Right lobe of liver (tissue), 6 donors: ENCODE results near the gene IL1F10. TPM values are rescaled to one million over a fixed set of nuclear protein-coding genes. Genes with fewer than 3 reads are reported as not detected.

Experiments
- ATAC-seq, 4 donors: fragments of 200-7000 bp; cut with Tn5 transposase; one replicate each; pipeline ENCODE4 v1.9.1; 2020; ENCODE audit warnings: mild to moderate bottlenecking in 4 of 4, moderate library complexity in 4 of 4
- DNase-seq, 3 donors: peaks; one replicate each; pipeline ENCODE4 v3.0.0-alpha.2; 2020
- H3K27ac ChIP-seq, 3 donors: fragments of 200-600 bp; one replicate each; pipeline ENCODE4 v1.8.0; 2022
- H3K27me3 ChIP-seq, 2 donors: fragments of 200-600 bp; one replicate each; pipeline ENCODE4 v1.8.0; 2022
- H3K36me3 ChIP-seq, 4 donors: fragments of 200-600 bp; sonication (generic) in 1 of 4; one replicate each; pipeline versions ENCODE4 v1.5.1 to v1.8.0; 2017 to 2022; ENCODE audit warnings: control low read depth in 1 of 4
- H3K4me1 ChIP-seq, 4 donors: fragments of 200-600 bp; sonication (generic) in 1 of 4; one replicate each; pipeline versions ENCODE4 v1.5.1 to v1.8.0; 2017 to 2022; ENCODE audit warnings: control low read depth in 1 of 4
- H3K4me3 ChIP-seq, 3 donors: fragments of 200-600 bp; one replicate each; pipeline ENCODE4 v1.8.0; 2022
- H3K9me3 ChIP-seq, 4 donors: fragments of 200-600 bp; sonication (generic) in 1 of 4; one replicate each; pipeline versions ENCODE4 v1.5.1 to v1.8.0; 2017 to 2022; ENCODE audit warnings: control low read depth in 1 of 4
- POLR2A ChIP-seq: fragments of 450-650 bp; IDR thresholded peaks from one replicate; pipeline ENCODE4 v1.6.1; 2017; ENCODE audit warnings: antibody characterized with exemption, mild to moderate bottlenecking
- WGBS: methylation state at CpG from one replicate; pipeline ENCODE4 v1.1.6; 2018; ENCODE audit warnings: low coverage, low lambda C conversion rate; ENCODE audit not compliant: insufficient coverage; ENCODE audit errors: missing lambda C conversion rate; 5-methylcytosine and 5-hydroxymethylcytosine counted together
- intact Hi-C, 2 donors: fragments of 100-400 bp; cut with DNase I; formaldehyde crosslinking; loops; one replicate each; pipeline versions ENCODE4 v1.11.2 to v1.14.1; 2022
- total RNA-seq, 6 experiments: library from RNA; depleted of rRNA in 2 of 6; stranded (reverse); fragments of >200 nt in 2 of 6; fragmentation: NEBNext Ultra II Directional in 3 of 6; extraction: Animal tissue kit (Norgen Biotek cat#: 25700) in 3 of 6; gene quantifications; one replicate each; pipeline versions ENCODE4 v1.1.0 to v1.2.4, GENCODE V29; 2016 to 2023
- TF ChIP-seq, protein P1 (sequence below), 4 donors: fragments of 200-600 bp in 3 of 4; fragments of 450-650 bp in 1 of 4; IDR thresholded peaks; one replicate each; pipeline versions ENCODE4 v1.5.1 to v1.8.0; 2016 to 2022; ENCODE audit warnings: antibody characterized with exemption in 4 of 4, mild to moderate bottlenecking in 2 of 4
- donor health status: DM: no; HTN: yes; CAD: no.
- donor health status: DM: no; HTN: no; CAD: no.
- donor health status: DM: no; HTN: no; CAD: no.
- donor health status: DM: no; HTN: yes; CAD: no.
- donor health status: DM: no; HTN: yes; CAD: no.

IL1F10 gene
- total RNA-seq, 6 experiments from 2014 or later, result not detected

DNA sequence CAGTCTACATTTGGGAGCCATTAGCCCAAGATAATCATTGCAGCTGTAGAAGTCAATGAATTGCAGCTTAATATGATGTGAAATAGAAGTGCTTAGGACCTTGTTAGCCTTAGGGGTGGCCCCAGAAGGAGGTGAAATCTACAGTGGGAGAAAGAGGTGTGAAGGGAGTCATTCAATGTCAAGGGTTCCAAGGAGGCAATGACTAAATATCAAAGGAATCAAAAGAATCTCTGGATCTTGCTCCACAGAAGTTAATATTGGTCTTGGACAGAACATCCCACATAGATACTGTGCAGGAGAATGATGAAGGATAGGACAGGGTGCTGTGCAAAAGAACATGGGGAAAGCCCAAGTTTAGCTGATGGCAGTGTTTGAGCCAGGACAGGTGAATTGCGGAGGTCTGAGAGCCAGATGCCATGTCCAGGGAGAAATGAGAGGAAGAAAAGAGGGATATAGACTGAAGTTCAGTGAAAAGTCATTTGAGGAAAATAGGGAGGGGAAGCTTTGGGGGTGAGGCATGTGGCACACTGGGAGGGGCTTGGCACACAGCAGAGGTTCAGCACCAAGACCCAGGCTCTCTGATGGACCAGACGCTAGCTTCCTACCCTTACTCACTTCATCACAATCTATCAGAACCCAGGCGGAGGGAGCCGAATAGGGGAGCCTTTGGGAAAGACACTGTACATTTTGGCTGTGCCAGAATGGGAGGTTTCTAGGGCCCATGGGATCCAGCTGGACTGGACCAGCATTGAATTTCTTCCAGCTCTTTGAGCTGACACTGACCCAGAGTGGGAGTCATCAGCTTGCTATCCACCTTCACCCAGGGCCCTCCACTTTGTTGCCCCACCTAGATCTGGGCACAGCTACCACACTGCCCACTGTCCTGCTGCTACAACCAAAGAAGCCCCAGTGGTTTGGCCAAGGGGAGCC lies 2.2 kb downstream of the IL1F10 start:
- no peaks in the 10 kb centered on the region for H3K4me1 ChIP-seq
- no peaks in the 10 kb centered on the region for H3K9me3 ChIP-seq
- intact Hi-C loops, result no loop called here
- WGBS, result 100% methylated on average over 3 of the region's 4 CpGs
- no peaks in the 10 kb centered on the region for H3K36me3 ChIP-seq
- no peak overlapping the region for H3K4me3 ChIP-seq
- H3K27ac ChIP-seq, result no peak overlapping the region
- no peaks in the 10 kb centered on the region for H3K27me3 ChIP-seq
- DNase-seq (no peak), ATAC-seq (no peak)
- TF ChIP-seq, protein P1, sequence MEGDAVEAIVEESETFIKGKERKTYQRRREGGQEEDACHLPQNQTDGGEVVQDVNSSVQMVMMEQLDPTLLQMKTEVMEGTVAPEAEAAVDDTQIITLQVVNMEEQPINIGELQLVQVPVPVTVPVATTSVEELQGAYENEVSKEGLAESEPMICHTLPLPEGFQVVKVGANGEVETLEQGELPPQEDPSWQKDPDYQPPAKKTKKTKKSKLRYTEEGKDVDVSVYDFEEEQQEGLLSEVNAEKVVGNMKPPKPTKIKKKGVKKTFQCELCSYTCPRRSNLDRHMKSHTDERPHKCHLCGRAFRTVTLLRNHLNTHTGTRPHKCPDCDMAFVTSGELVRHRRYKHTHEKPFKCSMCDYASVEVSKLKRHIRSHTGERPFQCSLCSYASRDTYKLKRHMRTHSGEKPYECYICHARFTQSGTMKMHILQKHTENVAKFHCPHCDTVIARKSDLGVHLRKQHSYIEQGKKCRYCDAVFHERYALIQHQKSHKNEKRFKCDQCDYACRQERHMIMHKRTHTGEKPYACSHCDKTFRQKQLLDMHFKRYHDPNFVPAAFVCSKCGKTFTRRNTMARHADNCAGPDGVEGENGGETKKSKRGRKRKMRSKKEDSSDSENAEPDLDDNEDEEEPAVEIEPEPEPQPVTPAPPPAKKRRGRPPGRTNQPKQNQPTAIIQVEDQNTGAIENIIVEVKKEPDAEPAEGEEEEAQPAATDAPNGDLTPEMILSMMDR (IDR thresholded peaks at IDR 0.05), result no peak
- TF ChIP-seq POLR2A, result no peak

DNA sequence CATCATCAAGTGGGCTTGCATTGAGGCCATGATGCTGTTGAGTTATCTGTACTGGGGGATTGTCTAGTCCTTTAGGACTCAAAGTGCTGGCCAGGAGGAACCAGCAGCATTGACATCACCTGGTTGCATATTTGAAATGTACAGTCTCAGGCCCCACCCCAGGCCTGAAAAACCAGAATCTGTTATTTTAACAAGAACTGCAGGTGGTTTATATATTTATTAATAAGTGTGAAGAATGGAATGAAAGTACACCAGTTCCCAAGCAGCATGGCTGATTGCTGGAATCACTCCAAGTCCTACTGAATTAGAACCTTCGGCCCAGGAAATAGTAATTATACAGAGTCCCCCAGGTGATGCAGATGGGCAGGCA lies 2.8 kb downstream of the IL1F10 start:
- TF ChIP-seq POLR2A, result no peak
- TF ChIP-seq, protein P1 (IDR thresholded peaks at IDR 0.05), result no peak
- 75% methylated on average over 1 of the region's 1 CpG for WGBS
- no peaks in the 10 kb centered on the region for H3K27me3 ChIP-seq
- no peak overlapping the region for H3K27ac ChIP-seq
- H3K9me3 ChIP-seq, result no peaks in the 10 kb centered on the region
- no peaks in the 10 kb centered on the region for H3K4me1 ChIP-seq
- ATAC-seq (no peak), DNase-seq (no peak)
- H3K4me3 ChIP-seq, result no peak overlapping the region
- no peaks in the 10 kb centered on the region for H3K36me3 ChIP-seq
- intact Hi-C loops, result no loop called here

DNA sequence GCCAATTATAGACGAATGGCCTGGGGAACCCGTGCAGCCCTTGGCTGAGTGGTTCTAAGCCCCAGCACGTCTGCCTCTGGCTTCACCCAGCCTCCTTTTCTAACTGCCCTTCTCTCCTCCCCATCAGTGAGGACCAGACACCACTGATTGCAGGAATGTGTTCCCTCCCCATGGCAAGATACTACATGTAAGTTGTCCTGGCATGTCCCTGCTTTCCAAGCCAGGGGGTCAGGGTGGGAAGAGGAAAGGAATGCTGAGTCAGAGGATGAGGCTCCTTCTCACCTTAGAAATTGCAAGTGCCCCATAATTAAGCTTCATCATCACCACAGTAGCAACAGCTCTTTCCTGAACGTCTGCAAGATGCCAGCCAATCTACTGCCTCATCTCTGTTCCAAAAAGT lies 4.8 kb downstream of the IL1F10 start:
- DNase-seq (no peak), ATAC-seq (no peak)
- Histone ChIP-seq H3K9me3 (no peaks in the 10 kb centered on the region), H3K4me1 (no peaks in the 10 kb centered on the region), H3K36me3 (no peaks in the 10 kb centered on the region), H3K27ac (no peak overlapping the region), H3K4me3 (no peak overlapping the region), H3K27me3 (no peaks in the 10 kb centered on the region)
- intact Hi-C loops, result no loop called here
- no peak for TF ChIP-seq POLR2A
- TF ChIP-seq, protein P1 (IDR thresholded peaks at IDR 0.05), result no peak
- no CpG with 5 or more reads among the region's 4 CpGs for WGBS

DNA sequence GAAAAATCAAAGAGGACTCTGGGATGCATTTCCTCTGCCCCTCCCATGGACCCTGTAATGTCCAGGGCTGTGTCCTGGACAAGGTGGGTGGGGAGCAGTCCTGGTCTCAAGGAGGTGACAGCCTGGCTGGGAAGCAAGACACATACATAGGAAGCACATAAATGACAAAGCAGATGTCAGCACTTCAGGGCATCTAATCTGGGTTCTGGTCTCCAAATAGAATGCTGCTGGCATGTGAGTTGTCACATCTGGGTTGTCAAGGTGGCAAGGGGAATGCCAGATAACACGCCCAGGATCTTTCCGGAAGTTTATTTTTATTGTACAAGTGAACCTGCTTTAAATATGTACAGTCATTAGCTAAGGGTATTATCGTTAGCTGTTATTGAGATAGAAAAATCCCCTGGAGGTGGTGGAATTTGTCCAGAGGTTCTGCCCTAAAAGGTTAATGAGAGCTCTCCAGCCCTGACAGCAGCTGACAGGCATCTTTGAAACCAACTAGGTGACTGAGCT lies 5.6 kb downstream of the IL1F10 start:
- WGBS, result 56% methylated on average over 3 of the region's 3 CpGs
- Histone ChIP-seq H3K36me3 (no peaks in the 10 kb centered on the region), H3K9me3 (no peaks in the 10 kb centered on the region), H3K4me3 (no peak overlapping the region), H3K27ac (no peak overlapping the region), H3K27me3 (no peaks in the 10 kb centered on the region), H3K4me1 (peaks cover 0 to under 1% (median 0%) of the 10 kb centered on the region in 4 donors)
- ATAC-seq, result no peak
- DNase-seq, result no peak
- TF ChIP-seq, protein P1 (IDR thresholded peaks at IDR 0.05), result no peak
- no peak for TF ChIP-seq POLR2A
- intact Hi-C loops, result no loop called here
